MM.1S (cell line): ENCODE results near the gene TDRD7.

Experiments
- DNase-seq: peaks from one replicate; pipeline ENCODE4 v3.0.0-alpha.2; 2015
- H2AFZ ChIP-seq: fragments of 300-600 bp; sonication (generic); 2 replicates; pipeline ENCODE4 v1.6.0; 2016; ENCODE audit warnings: antibody characterized with exemption, low read length
- H3F3A ChIP-seq: fragments of 300-600 bp; sonication (generic); 2 replicates; pipeline ENCODE4 v1.6.1; 2016; ENCODE audit warnings: mild to moderate bottlenecking, antibody characterized with exemption, low read length, moderate library complexity, mixed read lengths; ENCODE audit not compliant: insufficient read depth
- H3K27ac ChIP-seq: fragments of 300-600 bp; sonication (generic); 2 replicates; pipeline ENCODE4 v1.5.1; 2016; ENCODE audit warnings: mild to moderate bottlenecking, low read length
- H3K27me3 ChIP-seq: fragments of 300-600 bp; sonication (generic); replicated peaks from 2 replicates; pipeline ENCODE4 v1.6.0; 2016; ENCODE audit warnings: low read length; ENCODE audit not compliant: insufficient read depth
- H3K36me3 ChIP-seq: fragments of 300-600 bp; sonication (generic); replicated peaks from 2 replicates; pipeline ENCODE4 v1.6.1; 2016; ENCODE audit warnings: mild to moderate bottlenecking, low read length, mixed read lengths; ENCODE audit not compliant: insufficient read depth
- H3K4me1 ChIP-seq: fragments of 300-600 bp; sonication (generic); 2 replicates; pipeline ENCODE4 v1.6.1; 2016; ENCODE audit warnings: low read length, mixed read lengths
- H3K4me2 ChIP-seq: fragments of 300-600 bp; sonication (generic); 2 replicates; pipeline ENCODE4 v1.6.0; 2016; ENCODE audit warnings: low read depth, low read length
- H3K4me3 ChIP-seq: fragments of 300-600 bp; sonication (generic); 2 replicates; pipeline ENCODE4 v1.5.1; 2016; ENCODE audit warnings: low read length, mixed read lengths
- H3K79me2 ChIP-seq: fragments of 300-600 bp; sonication (generic); 2 replicates; pipeline ENCODE4 v1.6.1; 2016; ENCODE audit warnings: mixed run types, low read length, mixed read lengths
- H3K9ac ChIP-seq: fragments of 300-600 bp; sonication (generic); 2 replicates; pipeline ENCODE4 v1.6.1; 2016; ENCODE audit warnings: low read length, mixed read lengths
- H3K9me2 ChIP-seq: fragments of 300-600 bp; sonication (generic); replicated peaks from 2 replicates; pipeline ENCODE4 v1.6.1; 2016; ENCODE audit warnings: mild to moderate bottlenecking, low read length, mixed read lengths; ENCODE audit not compliant: insufficient read depth
- H3K9me3 ChIP-seq: fragments of 300-600 bp; sonication (generic); replicated peaks from 2 replicates; pipeline ENCODE4 v1.6.1; 2016; ENCODE audit warnings: mild to moderate bottlenecking, low read length, mixed read lengths; ENCODE audit not compliant: insufficient read depth
- H4K20me1 ChIP-seq: fragments of 300-600 bp; sonication (generic); 2 replicates; pipeline ENCODE4 v1.6.1; 2016; ENCODE audit warnings: mild to moderate bottlenecking, low read length, moderate library complexity, mixed read lengths; ENCODE audit not compliant: insufficient read depth
- EZH2 ChIP-seq: fragments of 300-600 bp; sonication (generic); optimal IDR thresholded peaks from 2 replicates; pipeline ENCODE3; 2017; ENCODE audit warnings: low read depth, mild to moderate bottlenecking, antibody characterized with exemption, low read length, mixed read lengths
- EZH2phosphoT487 ChIP-seq: fragments of 300-600 bp; sonication (generic); IDR thresholded peaks from 2 replicates; pipeline ENCODE4 v1.6.1; 2018; ENCODE audit warnings: antibody characterized with exemption, low read length
- TF ChIP-seq, protein P1 (sequence below): fragments of 300-600 bp; sonication (generic); IDR thresholded peaks from 2 replicates; pipeline ENCODE4 v1.5.1; 2016; ENCODE audit warnings: antibody characterized with exemption, low read length, mixed read lengths

Gene TDRD7

DNA sequence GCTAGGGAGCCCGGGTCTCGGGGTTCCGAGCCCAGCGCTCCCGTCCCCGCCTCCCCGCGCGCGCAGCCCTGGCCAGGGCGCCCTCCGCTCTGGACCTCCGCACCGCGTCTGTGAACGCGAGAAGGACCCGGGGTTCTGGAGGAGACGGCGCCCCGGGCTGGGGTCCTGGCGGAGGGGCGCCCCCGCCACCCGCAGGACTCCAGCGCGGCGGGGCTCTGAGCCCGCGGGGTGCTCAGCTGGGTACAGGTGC lies 90.0 kb downstream of the TDRD7 start:
- H3K9me2 ChIP-seq: no peaks in the 10 kb centered on the region
- 0 out of 2 replicates have a peak, but pooled peaks cover 6% of the 10 kb centered on the region for H3K27me3 ChIP-seq
- H3K4me3 ChIP-seq: peak overlapping the region; percentile 86
- H3K9me3 ChIP-seq: no peaks in the 10 kb centered on the region
- no peaks in the 10 kb centered on the region for H4K20me1 ChIP-seq
- no peaks in the 10 kb centered on the region; the same call in 1 of the 2 replicates for H3K79me2 ChIP-seq
- no peaks in the 10 kb centered on the region for H3K36me3 ChIP-seq
- peak overlapping the region; percentile 80 for H2AFZ ChIP-seq
- no peak for DNase-seq
- TF ChIP-seq, protein P1, sequence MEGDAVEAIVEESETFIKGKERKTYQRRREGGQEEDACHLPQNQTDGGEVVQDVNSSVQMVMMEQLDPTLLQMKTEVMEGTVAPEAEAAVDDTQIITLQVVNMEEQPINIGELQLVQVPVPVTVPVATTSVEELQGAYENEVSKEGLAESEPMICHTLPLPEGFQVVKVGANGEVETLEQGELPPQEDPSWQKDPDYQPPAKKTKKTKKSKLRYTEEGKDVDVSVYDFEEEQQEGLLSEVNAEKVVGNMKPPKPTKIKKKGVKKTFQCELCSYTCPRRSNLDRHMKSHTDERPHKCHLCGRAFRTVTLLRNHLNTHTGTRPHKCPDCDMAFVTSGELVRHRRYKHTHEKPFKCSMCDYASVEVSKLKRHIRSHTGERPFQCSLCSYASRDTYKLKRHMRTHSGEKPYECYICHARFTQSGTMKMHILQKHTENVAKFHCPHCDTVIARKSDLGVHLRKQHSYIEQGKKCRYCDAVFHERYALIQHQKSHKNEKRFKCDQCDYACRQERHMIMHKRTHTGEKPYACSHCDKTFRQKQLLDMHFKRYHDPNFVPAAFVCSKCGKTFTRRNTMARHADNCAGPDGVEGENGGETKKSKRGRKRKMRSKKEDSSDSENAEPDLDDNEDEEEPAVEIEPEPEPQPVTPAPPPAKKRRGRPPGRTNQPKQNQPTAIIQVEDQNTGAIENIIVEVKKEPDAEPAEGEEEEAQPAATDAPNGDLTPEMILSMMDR: no peak
- no peak for TF ChIP-seq EZH2
- TF ChIP-seq EZH2phosphoT487: no peak
- peaks cover 7% of the 10 kb centered on the region; the same call in 1 of the 2 replicates for H3F3A ChIP-seq
- peak overlapping the region; percentile 67 for H3K9ac ChIP-seq
- H3K4me2 ChIP-seq: peak overlapping the region; percentile 81
- H3K27ac ChIP-seq: no peak overlapping the region
- H3K4me1 ChIP-seq: no peaks in the 10 kb centered on the region

DNA sequence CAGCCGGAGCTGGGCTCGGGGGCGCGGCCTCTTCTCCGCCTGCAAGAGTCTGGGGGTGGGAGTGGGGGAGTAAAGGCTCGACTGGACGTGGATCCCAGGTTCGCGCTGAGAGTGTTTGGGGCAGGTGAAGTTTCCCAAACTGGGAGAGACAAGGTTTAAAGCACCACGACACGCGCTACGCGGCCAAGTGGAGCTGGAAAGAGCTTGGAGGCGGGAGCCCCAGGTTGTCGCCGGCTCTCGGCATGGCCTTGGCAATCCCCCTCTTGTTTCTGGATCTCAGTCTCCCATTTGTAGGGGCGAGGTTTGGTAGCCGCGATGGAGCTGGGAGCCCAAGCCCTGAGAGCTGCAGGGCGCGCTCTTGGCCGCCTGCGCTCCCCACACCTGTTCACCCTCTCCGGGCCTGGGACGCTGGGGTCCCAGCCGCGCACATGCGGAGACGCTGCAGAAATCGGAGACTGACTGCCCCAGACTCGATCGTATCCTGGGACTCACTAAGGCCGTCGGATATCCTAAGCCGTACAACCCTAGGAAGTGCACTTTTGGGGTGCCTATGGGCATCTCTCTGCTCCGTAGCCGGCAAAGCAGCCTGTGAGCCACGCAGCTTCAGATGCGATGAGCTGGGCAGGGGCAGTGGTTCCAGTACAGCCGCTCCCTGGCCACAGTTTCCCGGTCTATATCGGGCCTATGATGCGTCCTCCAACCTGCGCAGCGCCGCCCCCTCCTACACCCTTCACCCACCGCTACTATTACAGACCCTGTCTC lies 90.5 kb downstream of the TDRD7 start:
- Histone ChIP-seq H3K9me3 (no peaks in the 10 kb centered on the region), H3K9me2 (no peaks in the 10 kb centered on the region), H3K9ac (peak overlapping the region; percentile 67; the same call in 1 of the 2 replicates), H3K4me2 (peak overlapping the region; percentile 81), H3K4me3 (peak overlapping the region; percentile 86), H4K20me1 (no peaks in the 10 kb centered on the region), H2AFZ (peak overlapping the region; percentile 80), H3F3A (peaks cover 7% of the 10 kb centered on the region; the same call in 1 of the 2 replicates), H3K27ac (no peak overlapping the region), H3K79me2 (no peaks in the 10 kb centered on the region; the same call in 1 of the 2 replicates), H3K4me1 (no peaks in the 10 kb centered on the region), H3K36me3 (no peaks in the 10 kb centered on the region), H3K27me3 (0 out of 2 replicates have a peak, but pooled peaks cover 6% of the 10 kb centered on the region)
- DNase-seq: no peak
- no peak for TF ChIP-seq EZH2phosphoT487
- TF ChIP-seq EZH2: no peak
- TF ChIP-seq, protein P1: no peak

DNA sequence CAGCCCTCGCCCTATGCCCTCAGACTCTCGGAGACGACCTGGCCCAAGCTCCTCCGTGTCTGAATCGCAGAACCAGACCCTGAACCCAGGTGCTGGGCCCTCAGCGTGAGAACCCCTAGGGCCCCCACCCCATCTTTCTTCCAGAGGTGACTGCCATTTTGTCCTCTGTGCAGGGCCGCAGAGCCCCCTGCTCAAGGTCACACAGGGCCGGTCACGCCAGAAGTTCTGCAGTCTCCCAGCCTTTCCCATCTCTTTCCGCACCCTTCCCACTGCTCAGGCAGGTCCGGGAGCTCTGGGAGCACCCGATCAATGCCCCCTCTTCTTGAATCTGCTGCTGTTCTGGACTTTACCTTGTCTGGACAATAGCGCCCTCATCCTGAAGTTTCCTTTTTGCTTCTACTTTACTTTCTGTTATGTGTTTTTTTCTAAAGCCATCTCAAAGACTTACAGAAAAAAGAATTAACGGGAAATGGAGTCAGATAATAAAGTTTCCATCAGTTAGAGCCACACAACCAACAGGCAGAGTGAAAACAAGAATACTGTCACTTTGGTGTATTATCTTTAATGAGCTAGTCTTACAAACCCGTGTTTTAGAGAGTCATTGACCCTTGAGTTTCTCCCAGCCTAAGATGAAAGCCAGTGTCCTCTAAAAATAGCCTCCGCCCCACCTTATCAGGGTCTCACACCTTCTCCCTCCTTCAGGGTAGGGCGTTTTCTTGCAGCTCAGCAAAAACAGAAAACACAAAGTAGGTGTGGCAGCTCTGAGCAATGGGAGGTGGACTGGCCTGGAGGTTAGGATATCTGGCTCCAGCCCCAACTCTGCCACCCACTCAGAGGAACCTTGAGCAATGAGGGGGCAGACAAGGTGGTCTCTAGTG lies 91.3 kb downstream of the TDRD7 start:
- Histone ChIP-seq H3K4me3 (no peak overlapping the region), H3K27me3 (0 out of 2 replicates have a peak, but pooled peaks cover 6% of the 10 kb centered on the region), H3K4me2 (peak overlapping the region; percentile 81; the same call in 1 of the 2 replicates)

More for the DNA sequence above, 91.3 kb downstream of the TDRD7 start:
- no peak overlapping the region for H3K27ac ChIP-seq
- no peaks in the 10 kb centered on the region for H3K4me1 ChIP-seq
- no peaks in the 10 kb centered on the region for H3K9me3 ChIP-seq
- H4K20me1 ChIP-seq: no peaks in the 10 kb centered on the region
- H3K79me2 ChIP-seq: no peaks in the 10 kb centered on the region; the same call in 1 of the 2 replicates
- no peaks in the 10 kb centered on the region for H3K9me2 ChIP-seq
- no peak for TF ChIP-seq EZH2phosphoT487
- TF ChIP-seq, protein P1: no peak
- TF ChIP-seq EZH2: no peak
- peaks cover 7% of the 10 kb centered on the region; the same call in 1 of the 2 replicates for H3F3A ChIP-seq
- no peaks in the 10 kb centered on the region for H3K36me3 ChIP-seq
- DNase-seq: no peak
- no peak overlapping the region for H3K9ac ChIP-seq
- no peak overlapping the region for H2AFZ ChIP-seq
